Gastrocnemius medialis (tissue), 4 donors: ENCODE results near the gene VRK2. TPM values are rescaled to one million over a fixed set of nuclear protein-coding genes. Genes with fewer than 3 reads are reported as not detected.
"Not testable (repeated sequence)": the region's sequence is repeated elsewhere in the genome, so short reads cannot be mapped to it uniquely, and the experiment has no call there.

Experiments
- ATAC-seq, 2 donors: fragments of 150-250 bp; one replicate each; pipeline ENCODE4 v1.9.1; 2016
- DNase-seq, 2 donors: peaks; one replicate each; pipeline ENCODE4 v3.0.0-alpha.2; 2019
- H3K27ac ChIP-seq, 4 donors: fragments of 200-600 bp; sonication (generic); 1 replicate in 1 of 4; 2 replicates in 3 of 4; pipeline ENCODE4 v1.5.1; 2016 to 2018; ENCODE audit warnings: mild to moderate bottlenecking in 2 of 4, moderate library complexity in 1 of 4
- H3K27me3 ChIP-seq, 3 donors: fragments of 200-600 bp; sonication (generic) in 2 of 3; 1 replicate in 1 of 3; 2 replicates in 2 of 3; pipeline versions ENCODE4 v1.5.1 to v1.6.0; 2016 to 2019; ENCODE audit warnings: mild to moderate bottlenecking in 1 of 3, moderate library complexity in 1 of 3
- H3K36me3 ChIP-seq, 2 donors: fragments of 200-600 bp; sonication (generic) in 1 of 2; one replicate each; pipeline ENCODE4 v1.5.1; 2017 to 2018
- H3K4me1 ChIP-seq, 2 donors: fragments of 200-600 bp; sonication (generic) in 1 of 2; one replicate each; pipeline ENCODE4 v1.5.1; 2016 to 2017; ENCODE audit warnings: mild to moderate bottlenecking in 2 of 2
- H3K4me3 ChIP-seq, 4 donors: fragments of 200-600 bp; sonication (generic) in 3 of 4; 1 replicate in 1 of 4; 2 replicates in 3 of 4; pipeline ENCODE4 v1.5.1; 2016 to 2019; ENCODE audit warnings: mild to moderate bottlenecking in 2 of 4
- H3K9me3 ChIP-seq, 3 donors: fragments of 200-600 bp; sonication (generic) in 2 of 3; 1 replicate in 1 of 3; 2 replicates in 2 of 3; pipeline ENCODE4 v1.5.1; 2016 to 2019
- POLR2A ChIP-seq, 2 donors: fragments of 450-650 bp; IDR thresholded peaks; one replicate each; pipeline ENCODE4 v1.6.1; 2017; ENCODE audit warnings: antibody characterized with exemption in 2 of 2, mild to moderate bottlenecking in 2 of 2, moderate library complexity in 2 of 2
- in situ Hi-C, 4 donors: fragments of 200-750 bp; cut with MboI; loops; one replicate each; pipeline versions ENCODE4 v1.15.0 to v1.8.0; 2017; ENCODE audit warnings: low sequenced_read_pairs in 4 of 4
- intact Hi-C: fragments of 100-400 bp; cut with DNase I; formaldehyde crosslinking; loops from one replicate; pipeline ENCODE4 v1.15.1; 2023; ENCODE audit warnings: low total_unique reads
- total RNA-seq, 4 donors: library from RNA; depleted of rRNA; stranded (reverse); fragments of >200 nt; gene quantifications; one replicate each; pipeline versions ENCODE4 v1.1.0 to v1.2.3, GENCODE V29; 2016
- TF ChIP-seq, protein P1 (sequence below), 5 experiments: fragments of 450-650 bp in 3 of 5; fragments of 200-600 bp in 2 of 5; sonication (generic) in 2 of 5; IDR thresholded peaks in 4 of 5; conservative IDR thresholded peaks in 1 of 5; 1 replicate in 4 of 5; 2 replicates in 1 of 5; pipeline ENCODE4 v1.5.1; 2016 to 2019; ENCODE audit warnings: antibody characterized with exemption in 5 of 5, mild to moderate bottlenecking in 3 of 5, moderate library complexity in 3 of 5

Gene VRK2
- total RNA-seq, 4 donors from 2014 or later, result 12.3 to 24.5 (median 21.2) TPM

DNA sequence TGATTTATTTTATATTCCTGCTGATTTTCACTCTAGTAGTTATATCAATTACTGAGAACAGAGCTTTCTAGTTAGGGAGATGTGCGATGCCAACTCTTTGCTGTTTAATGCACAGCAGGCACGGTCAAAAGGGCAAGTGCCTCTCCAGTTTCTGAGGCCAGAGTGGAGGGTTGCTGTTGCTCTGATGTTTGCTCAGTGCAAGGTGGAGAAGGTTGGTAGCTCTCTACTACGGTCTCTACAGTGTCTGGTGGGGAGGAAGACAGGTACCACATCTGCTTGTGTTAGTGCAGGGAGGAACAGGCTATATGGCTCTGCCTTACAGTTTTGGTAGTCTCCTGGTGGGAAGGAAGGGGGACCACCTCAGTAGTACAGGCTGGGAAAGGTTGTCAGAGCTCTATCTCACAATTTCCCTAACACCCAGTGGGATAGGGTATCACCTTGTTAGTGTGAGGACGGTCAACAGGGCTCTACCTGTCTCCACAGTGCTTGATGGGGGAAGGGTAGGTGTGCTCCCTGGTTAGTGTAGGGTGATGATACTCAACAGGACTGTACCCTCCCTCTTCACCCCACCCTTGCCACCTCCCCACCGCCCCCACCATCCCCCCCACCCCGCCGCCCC is 108.7 kb downstream of the VRK2 start:
- DNase-seq, result no peak
- Histone ChIP-seq H3K27ac (no peak overlapping the region), H3K4me1 (no peaks in the 10 kb centered on the region), H3K4me3 (no peak overlapping the region), H3K36me3 (peaks cover 0 to 23% of the 10 kb centered on the region in 2 donors), H3K9me3 (no peaks in the 10 kb centered on the region), H3K27me3 (no peaks in the 10 kb centered on the region)
- ATAC-seq, result no peak
- intact Hi-C loops (no loop called here), in situ Hi-C loops (no loop called here)
- TF ChIP-seq, protein P1, sequence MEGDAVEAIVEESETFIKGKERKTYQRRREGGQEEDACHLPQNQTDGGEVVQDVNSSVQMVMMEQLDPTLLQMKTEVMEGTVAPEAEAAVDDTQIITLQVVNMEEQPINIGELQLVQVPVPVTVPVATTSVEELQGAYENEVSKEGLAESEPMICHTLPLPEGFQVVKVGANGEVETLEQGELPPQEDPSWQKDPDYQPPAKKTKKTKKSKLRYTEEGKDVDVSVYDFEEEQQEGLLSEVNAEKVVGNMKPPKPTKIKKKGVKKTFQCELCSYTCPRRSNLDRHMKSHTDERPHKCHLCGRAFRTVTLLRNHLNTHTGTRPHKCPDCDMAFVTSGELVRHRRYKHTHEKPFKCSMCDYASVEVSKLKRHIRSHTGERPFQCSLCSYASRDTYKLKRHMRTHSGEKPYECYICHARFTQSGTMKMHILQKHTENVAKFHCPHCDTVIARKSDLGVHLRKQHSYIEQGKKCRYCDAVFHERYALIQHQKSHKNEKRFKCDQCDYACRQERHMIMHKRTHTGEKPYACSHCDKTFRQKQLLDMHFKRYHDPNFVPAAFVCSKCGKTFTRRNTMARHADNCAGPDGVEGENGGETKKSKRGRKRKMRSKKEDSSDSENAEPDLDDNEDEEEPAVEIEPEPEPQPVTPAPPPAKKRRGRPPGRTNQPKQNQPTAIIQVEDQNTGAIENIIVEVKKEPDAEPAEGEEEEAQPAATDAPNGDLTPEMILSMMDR (IDR thresholded peaks at IDR 0.05 in 4 of 5, conservative IDR thresholded peaks at IDR 0.05 in 1 of 5), result no peak
- TF ChIP-seq POLR2A (IDR thresholded peaks at IDR 0.05), result no peak

DNA sequence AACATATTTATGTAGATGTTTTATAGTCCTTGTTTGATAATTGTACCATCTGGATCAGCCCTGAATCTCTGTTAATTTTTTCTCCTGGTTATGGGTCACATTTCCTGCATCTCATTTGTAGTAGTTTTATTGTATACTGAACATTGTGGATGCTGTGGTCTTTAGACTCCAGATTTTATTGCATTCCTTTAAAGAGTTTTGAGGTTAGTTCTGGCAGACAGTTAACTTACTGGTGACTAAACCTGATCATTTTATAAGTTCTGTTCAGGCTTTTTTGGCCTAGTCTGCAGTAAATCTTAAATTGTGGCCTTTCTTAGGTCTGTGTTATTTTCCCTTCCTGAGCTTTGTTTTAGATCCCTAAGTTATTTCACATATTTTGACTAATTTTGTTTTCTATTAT is 110.2 kb downstream of the VRK2 start:
- intact Hi-C loops, result no loop called here
- ATAC-seq (no peak), DNase-seq (no peak)
- Histone ChIP-seq H3K4me3 (no peak overlapping the region), H3K36me3 (peaks cover 0 to 30% of the 10 kb centered on the region in 2 donors), H3K27ac (no peak overlapping the region), H3K27me3 (no peaks in the 10 kb centered on the region), H3K4me1 (no peaks in the 10 kb centered on the region), H3K9me3 (no peaks in the 10 kb centered on the region)
- in situ Hi-C loops, result no loop called here
- TF ChIP-seq, protein P1 (IDR thresholded peaks at IDR 0.05 in 4 of 5, conservative IDR thresholded peaks at IDR 0.05 in 1 of 5), result no peak
- no peak for TF ChIP-seq POLR2A (IDR thresholded peaks at IDR 0.05)

DNA sequence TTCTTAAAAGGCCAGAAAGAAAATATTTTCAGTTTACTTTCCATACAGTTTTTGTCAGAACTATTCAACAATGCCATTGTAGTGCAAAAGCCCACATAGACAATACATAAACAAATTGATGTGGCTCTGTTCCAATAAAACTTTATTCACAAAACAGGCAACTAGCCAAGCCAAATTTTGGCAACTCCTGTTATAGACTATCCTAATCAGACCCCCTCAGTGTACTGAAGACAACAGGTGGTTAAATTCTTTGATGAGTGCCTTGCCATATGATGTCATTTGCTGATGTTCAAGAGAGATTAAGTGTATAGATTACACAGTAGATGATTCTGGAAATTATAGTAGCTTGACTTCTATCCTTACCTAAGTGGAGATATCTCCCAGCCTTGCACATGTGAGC is 111.1 kb downstream of the VRK2 start:
- ATAC-seq (no peak), DNase-seq (no peak)
- Histone ChIP-seq H3K36me3 (peaks cover 0 to 30% of the 10 kb centered on the region in 2 donors), H3K9me3 (no peaks in the 10 kb centered on the region), H3K4me1 (no peaks in the 10 kb centered on the region), H3K4me3 (no peak overlapping the region), H3K27ac (no peak overlapping the region), H3K27me3 (no peaks in the 10 kb centered on the region)
- no peak for TF ChIP-seq POLR2A (IDR thresholded peaks at IDR 0.05)
- TF ChIP-seq, protein P1 (IDR thresholded peaks at IDR 0.05 in 4 of 5, conservative IDR thresholded peaks at IDR 0.05 in 1 of 5), result no peak
- intact Hi-C loops (no loop called here), in situ Hi-C loops (no loop called here)

DNA sequence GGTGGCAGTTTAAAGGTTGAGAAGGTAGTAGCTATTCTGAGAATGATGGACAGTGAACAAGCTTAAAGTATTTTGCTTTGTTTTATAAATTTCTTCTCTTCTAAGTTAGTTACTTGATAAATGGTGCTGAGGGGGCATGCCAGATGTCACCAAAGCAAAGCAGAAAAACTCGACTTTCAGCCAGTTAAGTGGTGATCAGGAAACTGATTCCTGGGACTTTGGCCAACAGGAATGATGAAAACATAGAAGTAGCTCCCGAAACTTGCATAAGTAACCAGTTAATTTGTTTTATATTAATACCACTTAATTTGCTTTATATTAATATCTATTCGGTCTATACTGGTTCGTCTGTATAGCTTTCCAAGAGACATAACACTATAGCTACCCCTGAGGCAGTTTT is 111.9 kb downstream of the VRK2 start:
- H3K9me3 ChIP-seq, result no peaks in the 10 kb centered on the region
- H3K36me3 ChIP-seq, result peaks cover 0 to 30% of the 10 kb centered on the region in 2 donors
- no peak overlapping the region for H3K4me3 ChIP-seq
- intact Hi-C loops, result no loop called here
- TF ChIP-seq, protein P1 (IDR thresholded peaks at IDR 0.05 in 4 of 5, conservative IDR thresholded peaks at IDR 0.05 in 1 of 5), result no peak
- no peak for TF ChIP-seq POLR2A (IDR thresholded peaks at IDR 0.05)
- H3K4me1 ChIP-seq, result no peaks in the 10 kb centered on the region
- H3K27me3 ChIP-seq, result no peaks in the 10 kb centered on the region
- ATAC-seq (no peak), DNase-seq (no peak)
- H3K27ac ChIP-seq, result no peak overlapping the region
- in situ Hi-C loops, result no loop called here

DNA sequence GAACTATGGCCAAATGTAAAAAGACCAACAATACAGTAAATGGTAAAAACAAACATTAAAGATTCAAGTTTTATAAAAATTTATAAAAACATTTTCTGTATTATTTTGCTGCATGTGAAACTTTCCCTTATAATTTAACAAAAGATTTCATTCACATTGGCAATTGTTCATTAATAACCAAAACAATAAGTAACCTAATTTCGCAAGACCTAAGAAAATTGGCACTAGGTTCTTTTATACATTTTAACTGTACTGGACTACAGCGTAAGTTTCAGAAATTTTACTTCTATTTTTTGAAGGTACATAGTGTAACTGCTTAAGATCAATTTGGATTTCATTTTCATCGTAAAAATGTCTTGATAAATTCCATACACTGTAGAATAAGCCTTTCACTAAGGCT is 117.3 kb downstream of the VRK2 start:
- intact Hi-C loops (no loop called here), in situ Hi-C loops (no loop called here)
- DNase-seq (no peak), ATAC-seq (no peak)
- TF ChIP-seq, protein P1 (IDR thresholded peaks at IDR 0.05 in 4 of 5, conservative IDR thresholded peaks at IDR 0.05 in 1 of 5), result no peak
- no peak for TF ChIP-seq POLR2A (IDR thresholded peaks at IDR 0.05)
- no peaks in the 10 kb centered on the region for H3K4me1 ChIP-seq
- H3K36me3 ChIP-seq, result peaks cover 0 to 20% of the 10 kb centered on the region in 2 donors
- no peaks in the 10 kb centered on the region for H3K9me3 ChIP-seq
- H3K27ac ChIP-seq, result no peak overlapping the region
- no peak overlapping the region for H3K4me3 ChIP-seq
- no peaks in the 10 kb centered on the region for H3K27me3 ChIP-seq

DNA sequence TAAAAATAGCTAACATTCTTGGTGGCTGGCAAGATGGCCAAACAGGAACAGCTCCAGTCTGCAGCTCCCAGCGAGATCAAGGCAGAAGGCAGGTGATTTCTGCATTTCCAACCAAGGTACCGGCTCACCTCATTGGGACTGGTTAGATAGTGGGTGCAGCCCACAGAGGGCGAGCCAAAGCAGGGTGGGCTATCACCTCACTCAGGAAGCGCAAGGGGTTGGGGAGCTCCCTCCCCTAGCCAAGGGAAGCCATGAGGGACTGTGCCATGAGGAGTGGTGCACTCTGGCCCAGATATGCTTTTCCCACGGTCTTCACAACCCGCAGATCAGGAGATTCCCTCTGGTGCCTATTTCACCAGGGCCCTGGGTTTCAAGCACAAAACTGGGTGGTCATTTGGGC is 121.5 kb downstream of the VRK2 start:
- intact Hi-C loops, H3K9me3 ChIP-seq, in situ Hi-C loops, H3K4me1 ChIP-seq, H3K27ac ChIP-seq, H3K27me3 ChIP-seq, H3K36me3 ChIP-seq, DNase-seq, H3K4me3 ChIP-seq, ATAC-seq: not testable (repeated sequence)

DNA sequence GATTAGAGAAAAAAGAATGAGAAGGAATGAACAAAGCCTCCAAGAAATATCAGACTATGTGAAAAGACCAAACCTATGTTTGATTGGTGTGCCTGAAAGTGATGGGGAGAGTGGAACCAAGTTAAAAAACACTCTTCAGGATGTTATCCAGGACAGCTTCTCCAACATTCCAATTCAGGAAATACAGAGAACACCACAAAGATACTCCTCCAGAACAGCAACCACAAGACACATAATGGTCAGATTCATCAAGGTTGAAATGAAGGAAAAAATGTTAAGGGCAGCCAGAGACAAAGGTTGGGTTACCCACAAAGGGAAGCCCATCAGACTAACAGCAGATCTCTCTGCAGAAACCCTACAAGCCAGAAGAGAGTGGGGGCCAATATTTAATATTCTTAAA is 123.2 kb downstream of the VRK2 start:
- H3K4me3 ChIP-seq, H3K4me1 ChIP-seq, H3K27me3 ChIP-seq, H3K36me3 ChIP-seq, in situ Hi-C loops, H3K9me3 ChIP-seq, intact Hi-C loops, H3K27ac ChIP-seq, ATAC-seq, DNase-seq: not testable (repeated sequence)
